Stimulated activated CD4-positive, alpha-beta T cell treated with anti-CD3 and anti-CD28 coated beads, TNF-alpha, amount 100 ng/mL, for 48 hours (primary cell): Measurements from ENCODE around the gene NELL1.

ENCODE experiments used
- DNase-seq, 3 donors: peaks; one replicate each; pipeline ENCODE4 v3.0.0-alpha.2; 2020; ENCODE audit warnings: low read depth in 3 of 3

NELL1 gene

GRCh38 chr11:20874358-20874757 is 205.0 kb downstream of the NELL1 start:
- no peak for DNase-seq

GRCh38 chr11:20875889-20876288 is 206.5 kb downstream of the NELL1 start:
- DNase-seq = no peak

- no peak for DNase-seq
Measured at GRCh38 chr11:20876738-20877137, 207.4 kb downstream of the NELL1 start.

DNA sequence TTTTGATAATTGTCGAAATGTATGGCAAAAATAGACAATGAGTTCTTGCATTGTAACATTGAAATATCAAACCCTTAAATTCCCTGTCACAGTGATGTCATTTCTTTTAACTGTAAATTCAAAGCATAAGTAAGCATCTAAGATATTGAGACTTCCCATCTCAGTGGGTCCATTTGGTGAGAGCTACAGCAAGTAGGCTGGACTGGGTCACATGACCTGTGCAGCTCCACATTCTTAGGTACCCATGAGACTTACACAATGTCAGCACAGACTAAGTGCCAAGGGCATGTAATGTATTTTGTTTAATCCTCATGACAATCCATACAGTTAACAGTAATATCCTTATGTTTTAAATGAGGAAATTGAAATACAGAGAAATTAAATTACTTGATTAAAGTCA is 210.7 kb downstream of the NELL1 start:
- DNase-seq = no peak

- no peak for DNase-seq
Measured at GRCh38 chr11:20881328-20882079, 212.1 kb downstream of the NELL1 start.

GRCh38 chr11:20887137-20887536 is 217.8 kb downstream of the NELL1 start:
- DNase-seq = no peak

GRCh38 chr11:20894296-20894695 is 224.9 kb downstream of the NELL1 start:
- no peak for DNase-seq

GRCh38 chr11:20909995-20910726 is 240.8 kb downstream of the NELL1 start:
- DNase-seq = no peak

DNA sequence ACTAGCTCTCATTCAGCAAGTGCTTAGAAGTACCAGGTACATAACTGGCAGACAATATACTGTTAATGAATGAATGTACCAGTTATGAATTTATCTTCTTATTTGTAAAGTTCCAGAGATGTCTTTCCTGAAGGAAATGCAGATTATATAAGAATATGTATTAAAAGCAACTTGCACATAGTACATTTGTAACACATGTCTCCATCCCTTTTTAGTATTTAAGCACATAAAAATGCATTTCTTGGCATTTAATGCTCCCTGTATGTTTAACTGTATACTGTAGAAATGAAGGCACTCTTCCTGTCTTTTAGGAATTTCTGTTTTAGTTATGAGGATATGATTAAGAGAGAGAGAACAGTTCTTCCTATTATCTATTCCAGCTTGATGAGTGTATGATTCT is 241.3 kb downstream of the NELL1 start:
- no peak for DNase-seq

DNA sequence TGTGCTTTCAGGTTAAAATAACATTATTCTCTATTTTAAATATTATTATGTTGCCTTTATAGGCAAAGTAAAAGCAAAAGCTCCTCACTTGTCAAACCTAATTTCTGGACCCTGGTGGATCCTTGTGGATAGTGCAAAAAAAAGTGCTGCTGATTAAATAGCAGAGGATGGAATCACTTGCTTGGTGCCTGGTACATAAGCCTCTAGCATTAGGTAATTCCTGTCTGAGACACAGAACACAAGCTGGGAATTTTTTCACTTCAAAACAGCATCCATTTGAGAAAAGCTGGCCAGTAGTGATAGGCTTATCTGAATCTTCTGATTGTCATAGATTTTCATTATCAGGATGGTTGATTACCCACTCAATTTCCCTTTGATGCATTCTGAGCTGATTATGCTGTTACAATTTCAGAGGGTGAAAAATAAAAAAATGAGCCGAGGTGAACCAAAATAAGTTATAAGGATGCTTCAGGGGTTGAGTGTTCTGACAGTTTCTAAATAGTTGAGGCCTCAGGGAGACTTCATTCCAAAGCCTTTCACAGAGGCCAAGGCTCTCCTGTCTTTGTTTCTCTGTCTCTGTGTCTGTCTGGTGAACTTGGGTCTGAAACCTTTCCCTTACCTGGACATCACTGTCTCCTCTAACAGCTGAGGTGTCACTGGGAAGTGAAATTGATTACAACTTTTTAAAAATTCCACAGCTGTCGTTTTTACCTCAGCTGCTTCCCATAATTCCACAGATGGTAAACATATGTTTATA is 242.9 kb downstream of the NELL1 start:
- no peak for DNase-seq

DNA sequence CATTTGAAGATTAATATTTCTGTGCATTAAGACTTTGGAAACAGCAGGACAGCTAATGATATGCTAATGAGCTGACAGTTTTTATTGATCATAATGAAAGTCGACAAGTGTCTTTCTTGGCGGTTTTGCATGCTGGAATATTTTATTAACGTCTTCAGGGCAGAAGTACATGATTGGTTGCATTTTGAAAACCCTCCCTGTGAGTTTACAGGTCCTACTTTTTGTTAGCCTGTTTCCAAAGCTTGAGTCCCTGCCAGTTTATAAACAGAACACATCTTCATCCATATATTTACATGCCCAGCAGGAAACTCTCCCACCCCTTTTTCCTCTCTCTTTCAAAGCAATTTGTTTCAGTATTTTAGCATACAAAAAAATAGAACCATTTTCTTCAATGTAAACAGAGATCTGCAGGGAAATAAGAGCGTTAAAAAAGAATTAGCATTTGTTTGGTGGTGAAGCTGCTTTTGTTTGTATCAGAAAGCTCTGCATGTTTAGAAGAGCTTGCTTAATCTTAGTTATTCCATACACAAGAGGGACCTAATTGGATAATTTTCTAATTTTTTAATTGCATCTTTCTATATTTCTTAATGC is 243.6 kb downstream of the NELL1 start:
- no peak for DNase-seq

DNA sequence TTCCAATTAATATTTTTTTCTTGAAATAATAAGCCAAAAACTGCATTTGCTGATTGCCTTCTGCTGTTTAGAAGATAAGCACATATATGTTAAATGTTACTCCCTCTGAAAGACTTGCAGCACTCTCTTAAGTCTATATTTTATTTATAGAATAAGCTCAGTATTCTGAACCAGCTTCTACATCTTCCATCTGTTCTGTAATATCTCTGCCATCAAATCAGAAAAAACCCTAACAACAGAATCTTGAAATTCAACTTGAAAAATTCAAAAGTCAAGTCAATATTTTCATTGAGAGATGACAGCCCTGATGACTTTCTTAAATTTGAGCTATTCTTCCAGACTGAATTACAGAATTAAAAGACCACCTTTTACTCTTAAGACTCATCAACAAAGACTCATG is 247.9 kb downstream of the NELL1 start:
- DNase-seq = no peak

- DNase-seq = no peak
Measured at GRCh38 chr11:20926799-20927540, 257.6 kb downstream of the NELL1 start.

DNA sequence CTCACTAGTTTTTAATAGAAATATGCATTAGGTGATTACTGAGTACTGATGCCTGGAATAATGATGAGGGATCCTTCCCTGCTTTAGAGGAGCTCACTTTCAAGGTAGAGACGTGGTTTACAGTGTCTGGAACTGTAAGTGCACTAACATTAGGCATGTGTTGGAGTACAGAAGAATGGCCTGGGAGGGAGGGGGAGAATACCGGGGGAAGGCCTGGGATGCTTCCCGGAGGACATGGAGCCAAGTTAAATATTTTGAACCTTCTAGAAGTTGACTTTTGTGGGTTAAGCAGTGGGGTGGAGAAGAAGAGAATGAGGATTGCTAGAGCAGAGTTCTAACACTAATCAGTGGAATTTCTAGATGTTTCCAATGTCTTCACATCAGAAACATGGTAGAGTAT is 261.6 kb downstream of the NELL1 start:
- no peak for DNase-seq

GRCh38 chr11:20933086-20933485 is 263.7 kb downstream of the NELL1 start:
- DNase-seq = no peak

- DNase-seq = no peak
Measured at GRCh38 chr11:20933958-20934357, 264.6 kb downstream of the NELL1 start.

DNA sequence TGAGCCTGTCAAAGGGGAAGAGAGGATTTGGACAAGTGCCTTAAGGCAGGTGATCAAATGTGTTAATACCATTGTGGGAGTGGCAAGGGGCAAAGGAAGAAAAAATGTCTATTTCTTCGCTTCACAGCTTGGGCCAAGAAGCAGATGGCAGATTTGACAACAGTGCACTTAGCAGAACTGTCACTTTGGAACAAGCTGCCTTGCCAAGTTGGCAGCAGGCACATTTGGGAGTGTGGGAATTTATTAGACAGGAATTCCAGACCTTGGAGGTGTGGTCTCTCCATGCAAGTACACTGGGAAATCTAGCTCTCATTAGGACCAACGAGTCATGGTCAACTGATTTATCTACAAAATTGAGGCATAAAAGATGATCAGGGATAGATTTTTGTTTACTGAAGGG is 265.1 kb downstream of the NELL1 start:
- DNase-seq = no peak

GRCh38 chr11:20937826-20938225 is 268.4 kb downstream of the NELL1 start:
- DNase-seq = no peak

DNA sequence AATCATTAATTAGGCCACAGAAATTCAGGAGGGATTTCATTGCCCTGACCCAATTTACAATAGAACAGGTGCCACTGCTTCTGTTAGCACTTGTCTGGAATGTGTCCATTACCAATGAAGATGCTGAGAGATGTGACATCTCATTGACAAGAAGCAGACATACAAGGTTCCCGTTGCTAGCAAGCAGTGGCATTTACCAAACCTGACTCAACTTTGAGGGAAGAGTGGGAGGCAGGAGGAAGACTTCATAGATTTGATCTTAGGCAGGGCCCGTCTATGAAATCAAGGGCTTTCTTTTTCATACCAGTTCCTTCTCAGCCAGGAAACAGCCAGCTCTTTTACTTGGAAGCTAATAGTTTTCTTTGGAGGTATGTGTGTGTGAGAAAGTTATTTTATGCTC is 280.2 kb downstream of the NELL1 start:
- no peak for DNase-seq

DNA sequence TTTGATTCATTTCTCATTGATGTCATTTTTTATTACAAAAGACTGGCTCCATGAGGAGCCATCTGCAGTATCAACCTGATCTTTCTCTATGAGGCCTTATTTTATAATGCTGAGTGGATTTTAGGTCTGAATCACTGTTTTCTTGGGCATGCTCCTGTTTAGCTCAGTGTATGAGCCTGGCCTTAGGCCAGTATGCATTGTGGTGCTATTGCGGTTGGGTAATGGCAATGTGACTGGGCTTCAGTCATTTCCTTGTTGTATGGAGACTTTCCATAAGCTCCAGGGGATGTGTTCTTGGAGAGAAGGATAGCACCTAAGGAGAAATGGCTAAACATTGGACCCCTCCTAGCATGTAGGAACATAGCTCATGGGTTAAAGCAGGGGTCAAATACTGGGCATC is 293.2 kb downstream of the NELL1 start:
- DNase-seq = no peak

- no peak for DNase-seq
Measured at GRCh38 chr11:20963596-20963995, 294.2 kb downstream of the NELL1 start.

DNA sequence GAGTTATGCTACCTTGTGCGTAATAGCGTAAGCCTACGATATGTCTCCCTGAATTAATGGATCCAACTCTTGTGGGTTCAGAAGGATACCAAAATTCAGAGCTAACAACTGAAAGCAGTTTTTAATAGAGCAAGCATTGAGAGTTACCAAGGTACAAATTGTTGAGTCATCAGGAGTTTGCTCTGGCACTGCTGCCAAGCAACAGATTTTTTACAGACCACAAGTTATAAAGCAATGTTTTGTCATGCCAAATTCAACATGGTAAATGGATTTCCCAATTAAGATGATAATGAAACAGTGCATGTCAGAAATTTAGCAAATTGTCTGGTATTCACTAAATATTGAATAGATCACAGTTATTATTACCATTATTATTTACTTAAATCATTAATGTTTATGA is 295.6 kb downstream of the NELL1 start:
- DNase-seq = no peak
